PC-3 (cell line): ENCODE results near the gene SSR2. TPM values are rescaled to one million over a fixed set of nuclear protein-coding genes. Genes with fewer than 3 reads are reported as not detected.

Experiments
- ATAC-seq: fragments of 200-7000 bp; cut with Tn5 transposase; 2 replicates; pipeline ENCODE4 v1.9.1; 2020; ENCODE audit warnings: mild to moderate bottlenecking, moderate library complexity
- BruUV-seq: library from RNA; stranded (reverse); fragments of 400-500 nt; replicated peaks from 2 replicates; lab custom pipeline; 2021; lab: Mats Ljungman, UMichigan
- CTCF ChIA-PET: fragments of 300-600 bp; sonication (Branson Sonifier 250); formaldehyde crosslinking; loops from one replicate; lab custom pipeline; 2022; ENCODE audit warnings: antibody characterized with exemption; lab: Charles Lee
- POLR2A ChIA-PET: fragments of 300-600 bp; sonication (Branson Sonifier 250); formaldehyde crosslinking; loops from one replicate; lab custom pipeline; 2022; ENCODE audit warnings: antibody characterized with exemption; ENCODE audit not compliant: unreplicated experiment; lab: Charles Lee
- DNase-seq: peaks from one replicate; pipeline ENCODE4 v3.0.0-alpha.2; 2015
- H2AFZ ChIP-seq: fragments of 300-600 bp; sonication (generic); 2 replicates; pipeline ENCODE4 v1.6.0; 2016; ENCODE audit warnings: antibody characterized with exemption, low read length
- H3F3A ChIP-seq: fragments of 300-600 bp; sonication (generic); one replicate; pipeline ENCODE4 v1.6.0; 2017; ENCODE audit warnings: antibody characterized with exemption, low read length, control low read depth, mild to moderate bottlenecking; ENCODE audit not compliant: unreplicated experiment
- H3K27ac ChIP-seq: fragments of 300-600 bp; sonication (generic); 2 replicates; pipeline ENCODE4 v1.5.1; 2016; ENCODE audit warnings: mild to moderate bottlenecking, low read length
- H3K27me3 ChIP-seq: fragments of 300-600 bp; sonication (generic); 2 replicates; pipeline ENCODE4 v1.6.1; 2016; ENCODE audit warnings: low read length, mixed read lengths
- H3K36me3 ChIP-seq: fragments of 300-600 bp; sonication (generic); 2 replicates; pipeline ENCODE4 v1.6.1; 2016; ENCODE audit warnings: low read depth, mixed run types, low read length, mixed read lengths
- H3K4me1 ChIP-seq: fragments of 300-600 bp; sonication (generic); 2 replicates; pipeline ENCODE4 v1.5.1; 2016; ENCODE audit warnings: low read length; ENCODE audit not compliant: insufficient read depth
- H3K4me2 ChIP-seq: fragments of 300-600 bp; sonication (generic); 2 replicates; pipeline ENCODE4 v1.6.0; 2016; ENCODE audit warnings: low read length
- H3K4me3 ChIP-seq: fragments of 300-600 bp; sonication (generic); 2 replicates; pipeline ENCODE4 v1.5.1; 2016; ENCODE audit warnings: mild to moderate bottlenecking, low read length, mixed read lengths
- H3K79me2 ChIP-seq: fragments of 300-600 bp; sonication (generic); 2 replicates; pipeline ENCODE4 v1.6.1; 2017; ENCODE audit warnings: low read length, mixed read lengths
- H3K9ac ChIP-seq: fragments of 300-600 bp; sonication (generic); 2 replicates; pipeline ENCODE4 v1.6.0; 2016; ENCODE audit warnings: mild to moderate bottlenecking, low read length
- H3K9me2 ChIP-seq: fragments of 300-600 bp; sonication (generic); replicated peaks from 2 replicates; pipeline ENCODE4 v1.6.1; 2016; ENCODE audit warnings: mixed run types, low read length, mixed read lengths
- H3K9me3 ChIP-seq: fragments of 300-600 bp; sonication (generic); 2 replicates; pipeline ENCODE4 v1.6.1; 2016; ENCODE audit warnings: low read length, mixed read lengths
- H4K20me1 ChIP-seq: fragments of 300-600 bp; sonication (generic); 2 replicates; pipeline ENCODE4 v1.6.1; 2016; ENCODE audit warnings: low read length, mixed read lengths
- CTCF ChIP-seq: fragments of 300-600 bp; sonication (generic); conservative IDR thresholded peaks from 2 replicates; pipeline ENCODE4 v1.5.1; 2017; ENCODE audit warnings: antibody characterized with exemption, low read depth, mild to moderate bottlenecking, low read length
- EZH2 ChIP-seq: fragments of 300-600 bp; sonication (generic); IDR thresholded peaks from one replicate; pipeline ENCODE4 v1.6.1; 2017; ENCODE audit warnings: antibody characterized with exemption, mild to moderate bottlenecking, low read length; ENCODE audit not compliant: unreplicated experiment
- EZH2phosphoT487 ChIP-seq: fragments of 300-600 bp; sonication (generic); IDR thresholded peaks from 2 replicates; pipeline ENCODE4 v1.6.1; 2018; ENCODE audit warnings: mild to moderate bottlenecking, antibody characterized with exemption, low read length, borderline replicate concordance
- intact Hi-C: fragments of 100-400 bp; cut with micrococcal nuclease; formaldehyde crosslinking; loops from 2 replicates; pipeline ENCODE4 v1.9.0; 2023
- total RNA-seq: library from RNA; depleted of rRNA; stranded (reverse); fragments of >200 nt; gene quantifications from 2 replicates; pipeline ENCODE4 v1.2.3, GENCODE V29; 2014

SSR2 gene
- total RNA-seq, 1 experiment from 2014 or later: 293 TPM

- ChIA-PET CTCF (no interaction called here), POLR2A (no interaction called here)
- Histone ChIP-seq H3F3A (peaks cover 4% of the 10 kb centered on the region), H3K27ac (no peak overlapping the region), H2AFZ (no peak overlapping the region), H3K4me3 (no peak overlapping the region), H4K20me1 (0 out of 2 replicates have a peak, but pooled peaks cover 3% of the 10 kb centered on the region), H3K36me3 (peaks cover 35% of the 10 kb centered on the region), H3K27me3 (no peaks in the 10 kb centered on the region), H3K4me1 (peaks cover 9% of the 10 kb centered on the region), H3K9me2 (no peaks in the 10 kb centered on the region), H3K9ac (no peak overlapping the region), H3K9me3 (no peaks in the 10 kb centered on the region), H3K79me2 (peaks cover 27% of the 10 kb centered on the region), H3K4me2 (no peak overlapping the region)
- intact Hi-C loops: no loop called here
- ATAC-seq (no peak), DNase-seq (no peak)
- TF ChIP-seq EZH2phosphoT487 (no peak), CTCF (no peak), EZH2 (no peak)
- BruUV-seq: no TSS peak
These were observed 29.6 kb upstream of the SSR2 start for GRCh38 chr1:156050376-156050775.

DNA sequence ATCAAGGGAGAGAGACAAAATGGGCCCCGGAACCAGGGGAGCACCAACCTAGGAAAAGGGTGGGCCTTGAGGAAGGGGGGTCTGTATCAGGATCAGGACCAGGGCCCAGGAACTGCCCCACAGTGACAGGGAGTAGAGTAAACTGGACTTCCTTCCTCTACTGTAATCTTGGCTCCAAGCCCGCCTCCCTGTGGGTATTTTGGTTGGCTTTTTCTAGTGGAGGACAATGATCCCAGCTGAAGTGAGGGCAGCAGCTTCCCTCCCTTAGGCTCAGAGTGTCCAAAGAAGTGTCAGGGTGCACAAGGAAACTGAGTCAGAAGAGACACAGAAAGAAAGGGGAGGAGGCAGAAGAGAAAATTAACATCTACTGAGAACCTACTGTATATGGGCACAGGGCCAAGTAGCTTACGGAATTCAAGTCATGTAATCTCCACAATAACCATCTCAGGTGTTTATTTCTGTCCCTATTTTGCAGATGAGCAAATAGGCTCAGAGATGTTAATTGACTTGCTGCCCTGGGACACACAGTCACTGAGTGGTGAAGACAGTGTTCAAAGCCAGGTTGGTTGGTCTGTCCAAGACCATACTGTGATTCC is 28.0 kb upstream of the SSR2 start:
- no peak overlapping the region for H3K27ac ChIP-seq
- ChIA-PET CTCF (no interaction called here), POLR2A (no interaction called here)
- TF ChIP-seq EZH2 (no peak), CTCF (no peak), EZH2phosphoT487 (no peak)
- intact Hi-C loops: no loop called here
- peaks cover 24% of the 10 kb centered on the region for H3K79me2 ChIP-seq
- H3K27me3 ChIP-seq: no peaks in the 10 kb centered on the region
- ATAC-seq (no peak), DNase-seq (no peak)
- H3K4me3 ChIP-seq: no peak overlapping the region
- peaks cover 5% of the 10 kb centered on the region for H3K4me1 ChIP-seq
- BruUV-seq: no TSS peak
- H3K9ac ChIP-seq: no peak overlapping the region
- H3K4me2 ChIP-seq: no peak overlapping the region
- no peaks in the 10 kb centered on the region for H3F3A ChIP-seq
- H4K20me1 ChIP-seq: 0 out of 2 replicates have a peak, but pooled peaks cover 3% of the 10 kb centered on the region
- H3K9me3 ChIP-seq: no peaks in the 10 kb centered on the region
- no peaks in the 10 kb centered on the region for H3K9me2 ChIP-seq
- peaks cover 44% of the 10 kb centered on the region for H3K36me3 ChIP-seq
- H2AFZ ChIP-seq: no peak overlapping the region

- no peak overlapping the region for H3K9ac ChIP-seq
- no peaks in the 10 kb centered on the region for H3K9me3 ChIP-seq
- ChIA-PET POLR2A (no interaction called here), CTCF (no interaction called here)
- H2AFZ ChIP-seq: no peak overlapping the region
- H3K79me2 ChIP-seq: no peaks in the 10 kb centered on the region
- H3K4me3 ChIP-seq: no peak overlapping the region
- no peaks in the 10 kb centered on the region for H3K27me3 ChIP-seq
- H3K4me1 ChIP-seq: peaks cover 8% of the 10 kb centered on the region
- no peak overlapping the region for H3K4me2 ChIP-seq
- no peaks in the 10 kb centered on the region for H4K20me1 ChIP-seq
- no peak for ATAC-seq
- H3K36me3 ChIP-seq: peaks cover 45% of the 10 kb centered on the region
- intact Hi-C loops: no loop called here
- TF ChIP-seq CTCF (no peak), EZH2 (no peak), EZH2phosphoT487 (no peak)
- BruUV-seq: no TSS peak
- no peaks in the 10 kb centered on the region for H3K9me2 ChIP-seq
- DNase-seq: no peak
- H3K27ac ChIP-seq: no peak overlapping the region
- no peaks in the 10 kb centered on the region for H3F3A ChIP-seq
These were observed 24.3 kb upstream of the SSR2 start for GRCh38 chr1:156045076-156045475.
